B cell (primary cell): ENCODE measurements around the gene ARHGAP26. TPM values are rescaled to one million over a fixed set of nuclear protein-coding genes. Genes with fewer than 3 reads are reported as not detected.

Source experiments
- ATAC-seq: fragments of 200-7000 bp; cut with Tn5 transposase; one replicate; pipeline ENCODE4 v1.10.0; 2021; ENCODE audit warnings: low read depth, mild to moderate bottlenecking, moderate number of reproducible peaks, moderate library complexity
- CTCF ChIA-PET: fragments of 350-600 bp; sonication (Branson Sonifier 250); formaldehyde crosslinking; loops from one replicate; lab custom pipeline; 2021; ENCODE audit warnings: antibody characterized with exemption, inconsistent platforms; lab: Charles Lee
- POLR2A ChIA-PET: fragments of 350-600 bp; sonication (Branson Sonifier 250); formaldehyde crosslinking; loops from one replicate; lab custom pipeline; 2021; ENCODE audit warnings: antibody characterized with exemption; lab: Charles Lee
- DNase-seq: peaks from one replicate; pipeline ENCODE4 v3.0.0; 2013
- H2AFZ ChIP-seq: 2 replicates; pipeline ENCODE4 v1.6.1; 2012; ENCODE audit warnings: mild to moderate bottlenecking, low read depth, low read length; ENCODE audit not compliant: insufficient read depth, poor library complexity, severe bottlenecking
- H3K27ac ChIP-seq, 2 donors: 1 replicate in 1 of 2; 2 replicates in 1 of 2; pipeline ENCODE4 v1.5.1; 2012 to 2013; ENCODE audit warnings: low read length in 2 of 2, mild to moderate bottlenecking in 2 of 2, moderate library complexity in 1 of 2
- H3K27me3 ChIP-seq, 4 experiments: fragments of 200-600 bp in 1 of 4; sonication (generic) in 1 of 4; replicated peaks in 1 of 4; 1 replicate in 2 of 4; 2 replicates in 2 of 4; pipeline versions ENCODE4 v1.6.1 to v1.7.0; 2013 to 2016; ENCODE audit warnings: low read length in 3 of 4, mild to moderate bottlenecking in 2 of 4, mixed read lengths in 1 of 4, moderate library complexity in 1 of 4; ENCODE audit not compliant: insufficient read depth in 4 of 4, control insufficient read depth in 3 of 4; ENCODE audit errors: control extremely low read depth in 1 of 4
- H3K36me3 ChIP-seq, 2 experiments: replicated peaks in 1 of 2; 1 replicate in 1 of 2; 2 replicates in 1 of 2; pipeline versions ENCODE4 v1.6.1 to v1.7.1; 2013; ENCODE audit warnings: low read length in 1 of 2; ENCODE audit not compliant: insufficient read depth in 2 of 2, control insufficient read depth in 1 of 2; ENCODE audit errors: control extremely low read depth in 1 of 2, extremely low read depth in 1 of 2
- H3K4me1 ChIP-seq, 2 donors: fragments of 200-600 bp in 1 of 2; sonication (generic) in 1 of 2; 1 replicate in 1 of 2; 2 replicates in 1 of 2; pipeline versions ENCODE4 v1.5.1 to v1.6.1; 2013 to 2017; ENCODE audit warnings: low read length in 2 of 2; ENCODE audit not compliant: control insufficient read depth in 2 of 2, insufficient read depth in 2 of 2
- H3K4me2 ChIP-seq: replicated peaks from 2 replicates; pipeline ENCODE3; 2012; ENCODE audit warnings: mild to moderate bottlenecking, low read depth, low read length; ENCODE audit not compliant: poor library complexity, severe bottlenecking
- H3K4me3 ChIP-seq, 5 experiments: fragments of 200-600 bp in 1 of 5; sonication (generic) in 1 of 5; 1 replicate in 3 of 5; 2 replicates in 2 of 5; pipeline versions ENCODE4 v1.5.1 to v1.7.0; 2011 to 2016; ENCODE audit warnings: low read length in 4 of 5, mild to moderate bottlenecking in 4 of 5, low read depth in 2 of 5, control low read depth in 1 of 5, moderate library complexity in 1 of 5; ENCODE audit not compliant: insufficient read depth in 1 of 5; ENCODE audit errors: control extremely low read depth in 1 of 5, extremely low read depth in 1 of 5
- H3K79me2 ChIP-seq: fragments of 200-600 bp; sonication (generic); one replicate; pipeline ENCODE4 v1.6.0; 2016; ENCODE audit warnings: low read length; ENCODE audit not compliant: control insufficient read depth, insufficient read depth
- H3K9ac ChIP-seq: fragments of 200-600 bp; sonication (generic); 2 replicates; pipeline ENCODE4 v1.6.1; 2017; ENCODE audit warnings: mild to moderate bottlenecking, low read length, moderate library complexity
- H3K9me3 ChIP-seq, 3 donors: one replicate each; pipeline versions ENCODE4 v1.6.1 to v1.7.1; 2013; ENCODE audit warnings: low read length in 2 of 3; ENCODE audit not compliant: control insufficient read depth in 2 of 3, insufficient read depth in 1 of 3; ENCODE audit errors: control extremely low read depth in 1 of 3
- H4K20me1 ChIP-seq: 2 replicates; pipeline ENCODE4 v1.6.0; 2012; ENCODE audit warnings: mild to moderate bottlenecking, low read length; ENCODE audit not compliant: insufficient read depth, control insufficient read depth, poor library complexity, severe bottlenecking
- H3K27ac Mint-ChIP-seq: one replicate; pipeline ENCODE4 v1.8.0; 2021; ENCODE audit warnings: mixed read lengths
- H3K27me3 Mint-ChIP-seq: one replicate; pipeline ENCODE4 v1.8.0; 2021; ENCODE audit warnings: mixed read lengths
- H3K4me1 Mint-ChIP-seq: one replicate; pipeline ENCODE4 v1.8.0; 2021; ENCODE audit warnings: mixed read lengths
- H3K4me3 Mint-ChIP-seq: one replicate; pipeline ENCODE4 v1.8.0; 2021; ENCODE audit warnings: mixed read lengths
- H3K9me3 Mint-ChIP-seq: one replicate; pipeline ENCODE4 v1.8.0; 2022; ENCODE audit warnings: mixed read lengths; ENCODE audit not compliant: insufficient read depth
- CTCF ChIP-seq: fragments of 200-600 bp; IDR thresholded peaks from one replicate; pipeline ENCODE4 v1.8.0; 2022; ENCODE audit warnings: antibody characterized with exemption, mild to moderate bottlenecking
- EZH2 ChIP-seq: IDR thresholded peaks from 2 replicates; pipeline ENCODE4 v1.6.1; 2012; ENCODE audit warnings: borderline replicate concordance, low read depth, mild to moderate bottlenecking, moderate library complexity, low read length; ENCODE audit not compliant: insufficient read depth, poor library complexity, severe bottlenecking
- WGBS: methylation state at CpG from one replicate; pipeline ENCODE4 v1.1.5; 2013; ENCODE audit warnings: missing lambda C conversion rate; ENCODE audit not compliant: insufficient coverage; 5-methylcytosine and 5-hydroxymethylcytosine counted together
- intact Hi-C: fragments of 100-400 bp; cut with micrococcal nuclease; formaldehyde crosslinking; loops from one replicate; pipeline ENCODE4 v1.10.0; 2022
- polyA plus RNA-seq: library from polyadenylated mRNA; depleted of rRNA; stranded (reverse); fragments of >200 nt; gene quantifications from 2 replicates; pipeline ENCODE4 v1.2.3, GENCODE V29; 2012
- total RNA-seq, 2 donors: library from RNA; stranded (reverse); fragments of 120-200 nt in 1 of 2; gene quantifications; 1 replicate in 1 of 2; 2 replicates in 1 of 2; pipeline versions ENCODE4 v1.2.3 to v1.2.4, GENCODE V29; 2013 to 2022

ARHGAP26 gene
- total and polyA plus RNA-seq, 2 donors (not counting 1 experiment from before 2014, with no cell fraction given) = 1.8 to 22.5 TPM

DNA sequence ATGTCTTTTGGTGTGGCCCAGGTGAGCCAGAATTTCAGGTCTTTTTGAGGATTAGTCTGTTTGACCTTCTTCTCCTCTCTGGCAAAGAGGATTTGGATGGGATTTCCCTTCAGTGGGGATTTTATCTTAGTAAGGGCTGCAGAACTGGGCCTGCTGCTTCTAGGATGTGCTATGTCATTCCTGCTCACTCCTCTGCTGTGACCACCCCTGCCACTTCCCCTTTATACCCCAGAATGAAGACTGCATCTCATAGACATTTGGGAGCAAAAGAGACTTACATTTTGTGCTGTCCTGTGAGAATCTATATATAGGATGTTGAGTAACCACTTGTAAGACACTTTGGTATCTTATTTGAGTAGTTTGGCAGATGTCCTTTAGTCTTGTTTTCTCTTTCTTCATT is 76.2 kb downstream of the ARHGAP26 start:
- Histone ChIP-seq H3K36me3 (no peaks in the 10 kb centered on the region), H3K4me2 (peak overlapping the region; percentile 46), H3K27me3 (no peaks in the 10 kb centered on the region), H3K9ac (no peak overlapping the region), H4K20me1 (no peaks in the 10 kb centered on the region), H2AFZ (no peak overlapping the region), H3K4me3 (no peak overlapping the region), H3K9me3 (no peaks in the 10 kb centered on the region), H3K79me2 (peaks cover 9% of the 10 kb centered on the region), H3K27ac (no peak overlapping the region), H3K4me1 (peaks cover 21 to 27% of the 10 kb centered on the region in 2 donors)
- DNase-seq (peak; percentile 32), ATAC-seq (no peak)
- Mint-ChIP-seq H3K27ac (peak overlapping the region; percentile 81), H3K4me1 (peaks cover 28% of the 10 kb centered on the region), H3K4me3 (no peak overlapping the region), H3K27me3 (no peaks in the 10 kb centered on the region), H3K9me3 (no peaks in the 10 kb centered on the region)
- TF ChIP-seq CTCF (no peak), EZH2 (no peak)
- ChIA-PET POLR2A (no interaction called here), CTCF (no interaction called here)
- intact Hi-C loops = no loop called here

GRCh38 chr5:142847898-142848790 is 78.0 kb downstream of the ARHGAP26 start:
- Histone ChIP-seq H3K4me2 (no peak overlapping the region), H3K27ac (no peak overlapping the region), H3K27me3 (no peaks in the 10 kb centered on the region), H3K9ac (no peak overlapping the region), H3K36me3 (no peaks in the 10 kb centered on the region), H3K4me1 (peaks cover 21 to 27% of the 10 kb centered on the region in 2 donors), H3K79me2 (peaks cover 22% of the 10 kb centered on the region), H3K9me3 (no peaks in the 10 kb centered on the region), H4K20me1 (no peaks in the 10 kb centered on the region), H3K4me3 (no peak overlapping the region), H2AFZ (no peak overlapping the region)
- no peak overlapping the region for H3K27ac Mint-ChIP-seq
- DNase-seq (no peak), ATAC-seq (no peak)
- intact Hi-C loops = no loop called here
- 86% methylated on average over 2 of the region's 7 CpGs for WGBS
- TF ChIP-seq EZH2 (no peak), CTCF (no peak)
- no peak overlapping the region for H3K4me3 Mint-ChIP-seq
- H3K27me3 Mint-ChIP-seq = no peaks in the 10 kb centered on the region
- no peaks in the 10 kb centered on the region for H3K9me3 Mint-ChIP-seq
- ChIA-PET POLR2A (no interaction called here), CTCF (interaction anchor here (0.9 kb wide), 1 partner anchor 19 kb away, joined by 3 read pairs; no protein-coding TSS in a partner anchor)
- H3K4me1 Mint-ChIP-seq = peaks cover 28% of the 10 kb centered on the region
